ENCODE data around the gene RAD51B. TPM values are rescaled to one million over a fixed set of nuclear protein-coding genes. Genes with fewer than 3 reads are reported as not detected.

RAD51B gene
- polyA plus RNA-seq, 3 donors: 3.6 to 11.6 (median 9.4) TPM

DNA sequence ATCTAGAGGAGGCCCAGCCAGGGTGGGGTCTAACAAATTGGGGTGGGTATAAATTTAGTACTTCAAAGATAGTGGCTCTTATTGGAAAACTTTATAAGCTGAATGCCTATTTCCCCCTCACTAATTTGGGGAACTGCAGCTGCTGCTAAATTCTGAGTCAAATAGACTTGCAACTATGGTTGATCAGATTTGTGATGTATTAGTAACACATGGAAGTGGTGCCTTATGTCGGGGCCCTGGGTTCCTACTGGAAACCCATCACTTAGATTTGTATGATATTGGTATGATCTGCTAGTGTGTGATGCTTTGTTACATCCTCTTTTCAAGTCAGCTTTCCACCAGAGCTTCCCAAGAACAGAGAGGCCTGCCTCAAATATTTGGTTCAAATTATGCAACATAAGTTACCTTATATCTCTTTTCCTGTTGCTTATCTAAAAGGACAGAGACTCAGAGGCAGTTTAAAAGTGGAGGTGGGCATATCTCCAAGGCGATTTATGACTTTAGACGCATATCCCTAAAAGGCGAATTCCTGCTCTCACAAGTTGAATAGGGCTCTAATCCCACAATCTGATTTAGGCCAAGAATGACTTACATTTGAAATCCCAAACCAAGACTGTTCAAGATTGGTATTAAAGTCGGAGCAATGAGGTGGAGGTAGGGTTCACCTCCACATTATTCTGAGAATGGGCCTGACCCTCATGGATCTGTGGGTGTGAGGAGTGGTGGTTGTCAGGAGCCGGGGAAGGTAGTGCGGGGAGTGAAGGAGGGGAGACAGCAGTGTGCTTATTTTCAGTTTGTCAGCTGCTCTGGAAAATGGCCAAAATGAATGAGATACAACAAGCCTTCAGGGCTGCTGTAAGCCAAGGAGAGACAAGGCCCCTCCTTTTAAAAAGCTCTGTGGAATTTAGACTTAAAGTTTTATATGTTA lies 425.8 kb downstream of the RAD51B start:
- Histone ChIP-seq H3K9ac (ENCODE audit: insufficient read depth, low read length, poor library complexity, severe bottlenecking) (no peak overlapping the region), H3K27ac (ENCODE audit: low read depth in 1 of 2, low read length in 2 of 2) (no peak overlapping the region), H2AFZ (ENCODE audit: insufficient read depth, low read depth, low read length, poor library complexity, severe bottlenecking) (no peak overlapping the region), H3K36me3 (replicated peaks in 1 of 2; ENCODE audit: control insufficient read depth in 1 of 2, insufficient read depth in 2 of 2, low read length in 2 of 2) (no peaks in the 10 kb centered on the region), H3K4me2 (replicated peaks; ENCODE audit: extremely low read depth, low read length, poor library complexity, severe bottlenecking) (no peak overlapping the region), H3K4me1 (ENCODE audit: control insufficient read depth in 1 of 2, insufficient read depth in 2 of 2, low read length in 2 of 2) (peaks cover 16 to 21% of the 10 kb centered on the region in 2 donors), H3K9me3 (replicated peaks in 1 of 2; ENCODE audit: control insufficient read depth in 1 of 2, insufficient read depth in 1 of 2, low read length in 2 of 2) (no peaks in the 10 kb centered on the region), H4K20me1 (ENCODE audit: insufficient read depth, low read length) (no peaks in the 10 kb centered on the region), H3K27me3 (ENCODE audit: control insufficient read depth in 2 of 2, insufficient read depth in 2 of 2, low read length in 2 of 2) (no peaks in the 10 kb centered on the region), H3K79me2 (ENCODE audit: insufficient read depth, low read length) (no peaks in the 10 kb centered on the region), H3K4me3 (replicated peaks in 1 of 3; ENCODE audit: low read depth in 2 of 3, low read length in 3 of 3) (no peak overlapping the region)
- peaks cover 22% of the 10 kb centered on the region for H3K4me1 Mint-ChIP-seq
- peaks cover 0 to 1% (median 0%) of the 10 kb centered on the region in 3 donors for H3K27me3 Mint-ChIP-seq (ENCODE audit: low read depth in 3 of 3)
- H3K4me3 Mint-ChIP-seq: no peak overlapping the region
- TF ChIP-seq CTCF (IDR thresholded peaks at IDR 0.05): no peak
- intact Hi-C loops (cut with micrococcal nuclease): loop anchor here in 1 of 2 donors (5.0 kb wide), 1 partner anchor 572 kb away; no protein-coding TSS in a partner anchor
- peaks cover 0 to 2% of the 10 kb centered on the region in 2 donors for H3K36me3 Mint-ChIP-seq
- WGBS (ENCODE audit: insufficient coverage): 47% methylated on average over 5 of the region's 7 CpGs
- peak overlapping the region in 2 of 7 donors; percentile 20 to 48 for H3K27ac Mint-ChIP-seq
- H3K9me3 Mint-ChIP-seq: peaks cover 0 to 2% (median 0%) of the 10 kb centered on the region in 7 donors
- no peak for DNase-seq

DNA sequence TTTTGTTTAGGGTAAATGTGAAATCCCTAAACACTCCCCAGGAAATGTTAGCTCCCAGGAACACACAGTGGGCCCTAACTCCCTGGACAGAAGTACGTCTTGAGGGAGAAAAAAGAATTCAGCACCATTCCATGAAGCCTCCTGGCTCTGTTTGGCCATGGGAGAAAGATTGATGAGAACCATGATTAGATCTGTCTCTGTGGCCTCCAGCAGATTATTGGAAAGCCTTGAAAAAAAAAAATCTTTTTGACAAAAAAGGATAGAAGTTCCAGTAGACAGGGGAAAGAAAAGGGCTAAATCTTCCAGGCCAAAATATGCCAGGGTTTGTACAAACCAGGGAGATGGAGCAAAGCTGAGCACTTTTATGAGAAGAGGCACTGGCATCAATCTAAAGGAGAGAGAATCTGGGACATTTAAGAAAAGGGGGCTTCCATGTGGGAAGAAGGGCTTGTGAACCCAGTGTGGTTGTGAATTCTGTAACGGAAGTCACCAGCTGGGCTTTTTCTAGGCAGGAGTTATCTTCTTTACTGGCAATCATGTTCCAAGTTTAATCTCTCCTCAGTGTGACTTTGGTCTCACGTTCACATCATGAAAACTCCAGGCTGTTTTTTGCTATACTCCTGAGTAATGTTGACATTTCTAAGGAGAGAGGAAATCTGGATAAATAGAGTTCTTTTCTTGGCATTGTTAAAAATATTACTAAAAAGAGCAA lies 426.7 kb downstream of the RAD51B start:
- peaks cover 22% of the 10 kb centered on the region for H3K4me1 Mint-ChIP-seq
- peaks cover 0 to 2% (median 0%) of the 10 kb centered on the region in 7 donors for H3K9me3 Mint-ChIP-seq
- intact Hi-C loops (cut with micrococcal nuclease): loop anchor here in 1 of 2 donors (5.0 kb wide), 1 partner anchor 571 kb away; no protein-coding TSS in a partner anchor
- no peak overlapping the region for H3K27ac ChIP-seq (ENCODE audit: low read depth in 1 of 2, low read length in 2 of 2)
- peak overlapping the region in 2 of 7 donors; percentile 10 to 30 for H3K27ac Mint-ChIP-seq
- TF ChIP-seq CTCF (IDR thresholded peaks at IDR 0.05): no peak
- peaks cover 16 to 21% of the 10 kb centered on the region in 2 donors for H3K4me1 ChIP-seq (ENCODE audit: control insufficient read depth in 1 of 2, insufficient read depth in 2 of 2, low read length in 2 of 2)
- H3K27me3 ChIP-seq (ENCODE audit: control insufficient read depth in 2 of 2, insufficient read depth in 2 of 2, low read length in 2 of 2): no peaks in the 10 kb centered on the region
- H3K36me3 ChIP-seq (replicated peaks in 1 of 2; ENCODE audit: control insufficient read depth in 1 of 2, insufficient read depth in 2 of 2, low read length in 2 of 2): no peaks in the 10 kb centered on the region
- peaks cover 0 to 2% of the 10 kb centered on the region in 2 donors for H3K36me3 Mint-ChIP-seq
- no peak overlapping the region for H2AFZ ChIP-seq (ENCODE audit: insufficient read depth, low read depth, low read length, poor library complexity, severe bottlenecking)
- H3K27me3 Mint-ChIP-seq (ENCODE audit: low read depth in 3 of 3): peaks cover 0 to 1% (median 0%) of the 10 kb centered on the region in 3 donors
- H4K20me1 ChIP-seq (ENCODE audit: insufficient read depth, low read length): no peaks in the 10 kb centered on the region
- no peaks in the 10 kb centered on the region for H3K79me2 ChIP-seq (ENCODE audit: insufficient read depth, low read length)
- H3K9ac ChIP-seq (ENCODE audit: insufficient read depth, low read length, poor library complexity, severe bottlenecking): no peak overlapping the region
- H3K9me3 ChIP-seq (replicated peaks in 1 of 2; ENCODE audit: control insufficient read depth in 1 of 2, insufficient read depth in 1 of 2, low read length in 2 of 2): no peaks in the 10 kb centered on the region
- no peak overlapping the region for H3K4me3 ChIP-seq (replicated peaks in 1 of 3; ENCODE audit: low read depth in 2 of 3, low read length in 3 of 3)
- H3K4me3 Mint-ChIP-seq: no peak overlapping the region
- no peak for DNase-seq
- no CpG with 5 or more reads among the region's 3 CpGs for WGBS (ENCODE audit: insufficient coverage)
- no peak overlapping the region for H3K4me2 ChIP-seq (replicated peaks; ENCODE audit: extremely low read depth, low read length, poor library complexity, severe bottlenecking)
